Right lobe of liver (tissue), 6 donors: ENCODE measurements around the gene SP7. TPM values are rescaled to one million over a fixed set of nuclear protein-coding genes. Genes with fewer than 3 reads are reported as not detected.
"Not testable (repeated sequence)": the region's sequence is repeated elsewhere in the genome, so short reads cannot be mapped to it uniquely, and the experiment has no call there.

Source experiments
- ATAC-seq, 4 donors: fragments of 200-7000 bp; cut with Tn5 transposase; one replicate each; pipeline ENCODE4 v1.9.1; 2020; ENCODE audit warnings: mild to moderate bottlenecking in 4 of 4, moderate library complexity in 4 of 4
- DNase-seq, 3 donors: peaks; one replicate each; pipeline ENCODE4 v3.0.0-alpha.2; 2020
- H3K27ac ChIP-seq, 3 donors: fragments of 200-600 bp; one replicate each; pipeline ENCODE4 v1.8.0; 2022
- H3K27me3 ChIP-seq, 2 donors: fragments of 200-600 bp; one replicate each; pipeline ENCODE4 v1.8.0; 2022
- H3K36me3 ChIP-seq, 4 donors: fragments of 200-600 bp; sonication (generic) in 1 of 4; one replicate each; pipeline versions ENCODE4 v1.5.1 to v1.8.0; 2017 to 2022; ENCODE audit warnings: control low read depth in 1 of 4
- H3K4me1 ChIP-seq, 4 donors: fragments of 200-600 bp; sonication (generic) in 1 of 4; one replicate each; pipeline versions ENCODE4 v1.5.1 to v1.8.0; 2017 to 2022; ENCODE audit warnings: control low read depth in 1 of 4
- H3K4me3 ChIP-seq, 3 donors: fragments of 200-600 bp; one replicate each; pipeline ENCODE4 v1.8.0; 2022
- H3K9me3 ChIP-seq, 4 donors: fragments of 200-600 bp; sonication (generic) in 1 of 4; one replicate each; pipeline versions ENCODE4 v1.5.1 to v1.8.0; 2017 to 2022; ENCODE audit warnings: control low read depth in 1 of 4
- CTCF ChIP-seq, 4 donors: fragments of 200-600 bp in 3 of 4; fragments of 450-650 bp in 1 of 4; IDR thresholded peaks; one replicate each; pipeline versions ENCODE4 v1.5.1 to v1.8.0; 2016 to 2022; ENCODE audit warnings: antibody characterized with exemption in 4 of 4, mild to moderate bottlenecking in 2 of 4
- POLR2A ChIP-seq: fragments of 450-650 bp; IDR thresholded peaks from one replicate; pipeline ENCODE4 v1.6.1; 2017; ENCODE audit warnings: antibody characterized with exemption, mild to moderate bottlenecking
- WGBS: methylation state at CpG from one replicate; pipeline ENCODE4 v1.1.6; 2018; ENCODE audit warnings: low coverage, low lambda C conversion rate; ENCODE audit not compliant: insufficient coverage; ENCODE audit errors: missing lambda C conversion rate; 5-methylcytosine and 5-hydroxymethylcytosine counted together
- intact Hi-C, 2 donors: fragments of 100-400 bp; cut with DNase I; formaldehyde crosslinking; loops; one replicate each; pipeline versions ENCODE4 v1.11.2 to v1.14.1; 2022
- total RNA-seq, 6 experiments: library from RNA; depleted of rRNA in 2 of 6; stranded (reverse); fragments of >200 nt in 2 of 6; fragmentation: NEBNext Ultra II Directional in 3 of 6; extraction: Animal tissue kit (Norgen Biotek cat#: 25700) in 3 of 6; gene quantifications; one replicate each; pipeline versions ENCODE4 v1.1.0 to v1.2.4, GENCODE V29; 2016 to 2023
- donor health status: DM: no; HTN: yes; CAD: no.
- donor health status: DM: no; HTN: no; CAD: no.
- donor health status: DM: no; HTN: no; CAD: no.
- donor health status: DM: no; HTN: yes; CAD: no.
- donor health status: DM: no; HTN: yes; CAD: no.

Gene SP7
- total RNA-seq, 6 experiments from 2014 or later: not detected

GRCh38 chr12:53376747-53377146 lies 40.6 kb upstream of the SP7 start:
- Histone ChIP-seq H3K4me3 (no peak overlapping the region), H3K27me3 (no peaks in the 10 kb centered on the region), H3K9me3 (no peaks in the 10 kb centered on the region), H3K27ac (no peak overlapping the region), H3K4me1 (peaks cover 0 to 22% (median 6%) of the 10 kb centered on the region in 4 donors), H3K36me3 (no peaks in the 10 kb centered on the region)
- intact Hi-C loops: no loop called here
- no peak for TF ChIP-seq CTCF (IDR thresholded peaks at IDR 0.05)
- TF ChIP-seq POLR2A: no peak
- 92% methylated on average over 2 of the region's 2 CpGs for WGBS
- DNase-seq (no peak), ATAC-seq (no peak)

GRCh38 chr12:53374277-53374676 lies 38.1 kb upstream of the SP7 start:
- ATAC-seq, intact Hi-C loops, H3K9me3 ChIP-seq, H3K36me3 ChIP-seq, H3K27me3 ChIP-seq, H3K4me3 ChIP-seq: not testable (repeated sequence)
- Histone ChIP-seq H3K4me1 (peaks cover 0 to 18% (median 2%) of the 10 kb centered on the region in 4 donors), H3K27ac (peak overlapping the region; percentile 56 to 89 (median 72))
- WGBS: 63% methylated on average over 6 of the region's 14 CpGs
- DNase-seq: peak in 1 of 3 donors; percentile 46

- H3K9me3 ChIP-seq, intact Hi-C loops, H3K27me3 ChIP-seq, H3K36me3 ChIP-seq: not testable (repeated sequence)
- peaks cover 0 to 14% (median 1%) of the 10 kb centered on the region in 4 donors for H3K4me1 ChIP-seq
- peak in 2 of 4 donors; percentile 1 to 2 for ATAC-seq
- WGBS: 48% methylated on average over 6 of the region's 6 CpGs
- peak overlapping the region in 1 of 3 donors; percentile 2 for H3K4me3 ChIP-seq
- H3K27ac ChIP-seq: peak overlapping the region; percentile 56 to 89 (median 72)
- DNase-seq: peak in 1 of 3 donors; percentile 20
Observed at GRCh38 chr12:53373554-53374133, 37.5 kb upstream of the SP7 start.

- no peak for TF ChIP-seq POLR2A
- TF ChIP-seq CTCF (IDR thresholded peaks at IDR 0.05): no peak
- Histone ChIP-seq H3K36me3 (no peaks in the 10 kb centered on the region), H3K27ac (peak overlapping the region in 2 of 3 donors; percentile 47 to 51), H3K4me3 (no peak overlapping the region), H3K9me3 (no peaks in the 10 kb centered on the region), H3K4me1 (no peaks in the 10 kb centered on the region), H3K27me3 (no peaks in the 10 kb centered on the region)
- intact Hi-C loops: no loop called here
- WGBS: 53% methylated on average over 3 of the region's 4 CpGs
- peak; percentile 54 to 83 (median 76) for ATAC-seq
- no peak for DNase-seq
Observed at GRCh38 chr12:53365245-53365904, 29.2 kb upstream of the SP7 start.

GRCh38 chr12:53361638-53362037 lies 25.5 kb upstream of the SP7 start:
- H3K36me3 ChIP-seq, ATAC-seq, H3K27ac ChIP-seq, H3K9me3 ChIP-seq, H3K4me1 ChIP-seq, H3K4me3 ChIP-seq, intact Hi-C loops, H3K27me3 ChIP-seq: not testable (repeated sequence)
- DNase-seq: peak in 1 of 3 donors; percentile 1
- WGBS: 83% methylated on average over 9 of the region's 10 CpGs

- intact Hi-C loops: loop anchor here in 1 of 2 donors (5.0 kb wide), 1 partner anchor 63 kb away; the partner anchor contains the start of gene AMHR2
- ATAC-seq (no peak), DNase-seq (no peak)
- WGBS: 98% methylated on average over 5 of the region's 5 CpGs
- no peaks in the 10 kb centered on the region for H3K9me3 ChIP-seq
- no peaks in the 10 kb centered on the region for H3K27me3 ChIP-seq
- no peaks in the 10 kb centered on the region for H3K4me1 ChIP-seq
- no peak overlapping the region for H3K27ac ChIP-seq
- H3K36me3 ChIP-seq: no peaks in the 10 kb centered on the region
- H3K4me3 ChIP-seq: no peak overlapping the region
- TF ChIP-seq POLR2A: no peak
- no peak for TF ChIP-seq CTCF (IDR thresholded peaks at IDR 0.05)
Observed at GRCh38 chr12:53358836-53359419, 22.8 kb upstream of the SP7 start.
